RPMI7951 (cell line): ENCODE measurements around the gene HSF4. TPM values are rescaled to one million over a fixed set of nuclear protein-coding genes. Genes with fewer than 3 reads are reported as not detected.
A peak's percentile ranks its signal among the peaks of the same experiment; 100 is the strongest.
"Not testable (repeated sequence)": the region's sequence is repeated elsewhere in the genome, so short reads cannot be mapped to it uniquely, and the experiment has no call there.

Source experiments
- DNase-seq: peaks from one replicate; pipeline ENCODE4 v3.0.0-alpha.2; 2012; ENCODE audit warnings: low read depth
- total RNA-seq: library from RNA; depleted of rRNA; stranded (reverse); fragments of >200 nt; shearing (Covaris generic); gene quantifications from 2 replicates; pipeline ENCODE4 v1.2.3, GENCODE V29; 2014; rRNA removed

The HSF4 gene, protein sequence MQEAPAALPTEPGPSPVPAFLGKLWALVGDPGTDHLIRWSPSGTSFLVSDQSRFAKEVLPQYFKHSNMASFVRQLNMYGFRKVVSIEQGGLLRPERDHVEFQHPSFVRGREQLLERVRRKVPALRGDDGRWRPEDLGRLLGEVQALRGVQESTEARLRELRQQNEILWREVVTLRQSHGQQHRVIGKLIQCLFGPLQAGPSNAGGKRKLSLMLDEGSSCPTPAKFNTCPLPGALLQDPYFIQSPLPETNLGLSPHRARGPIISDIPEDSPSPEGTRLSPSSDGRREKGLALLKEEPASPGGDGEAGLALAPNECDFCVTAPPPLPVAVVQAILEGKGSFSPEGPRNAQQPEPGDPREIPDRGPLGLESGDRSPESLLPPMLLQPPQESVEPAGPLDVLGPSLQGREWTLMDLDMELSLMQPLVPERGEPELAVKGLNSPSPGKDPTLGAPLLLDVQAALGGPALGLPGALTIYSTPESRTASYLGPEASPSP
- 3.7 and 4.7 TPM in 2 replicates for total RNA-seq

DNA sequence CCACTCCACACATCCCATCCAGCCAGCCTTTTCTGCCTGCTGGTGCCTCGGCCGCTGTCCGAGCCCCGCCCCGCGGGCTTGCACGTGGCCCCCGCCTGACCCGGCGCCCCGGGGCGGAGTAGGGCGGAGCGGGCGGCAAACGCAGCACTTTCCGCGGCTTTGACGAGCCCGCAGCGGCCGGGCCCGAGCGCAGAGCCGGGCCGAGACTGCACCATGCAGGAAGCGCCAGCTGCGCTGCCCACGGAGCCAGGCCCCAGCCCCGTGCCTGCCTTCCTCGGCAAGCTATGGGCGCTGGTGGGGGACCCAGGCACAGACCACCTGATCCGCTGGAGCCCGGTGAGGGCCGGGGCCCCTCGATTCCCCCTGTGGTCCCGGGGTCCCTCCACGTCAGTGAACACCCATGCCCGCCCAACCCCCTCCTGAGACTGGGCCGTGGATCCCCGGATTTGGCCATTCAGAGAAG lies at the start of gene HSF4:
Gene HSF4, plus strand, starts transcription at position 147 of the 463 bp plus-strand sequence. Its CDS starts 67 bp downstream, at position 214.
- DNase-seq: peak; percentile 56

DNA sequence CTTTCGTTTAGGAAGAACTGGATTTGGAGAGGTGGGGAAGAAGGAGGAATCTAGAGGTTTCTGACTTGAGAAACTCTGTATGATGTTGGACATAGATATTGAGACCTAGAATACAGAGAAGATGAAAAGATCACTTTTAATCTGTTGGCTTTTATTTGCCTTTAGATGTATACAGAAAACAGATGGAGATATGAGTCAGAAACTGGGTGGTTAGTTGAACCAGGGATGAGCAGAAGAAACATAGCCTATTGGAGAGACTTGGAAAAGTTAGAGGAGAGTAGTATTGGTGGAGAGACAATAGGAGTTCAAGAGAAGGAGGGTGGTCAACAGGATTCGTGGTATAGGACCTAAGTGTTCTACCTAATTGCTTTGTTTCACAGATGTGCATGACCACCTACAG lies 49.8 kb upstream of the HSF4 start:
- DNase-seq: peak; percentile 41

DNA sequence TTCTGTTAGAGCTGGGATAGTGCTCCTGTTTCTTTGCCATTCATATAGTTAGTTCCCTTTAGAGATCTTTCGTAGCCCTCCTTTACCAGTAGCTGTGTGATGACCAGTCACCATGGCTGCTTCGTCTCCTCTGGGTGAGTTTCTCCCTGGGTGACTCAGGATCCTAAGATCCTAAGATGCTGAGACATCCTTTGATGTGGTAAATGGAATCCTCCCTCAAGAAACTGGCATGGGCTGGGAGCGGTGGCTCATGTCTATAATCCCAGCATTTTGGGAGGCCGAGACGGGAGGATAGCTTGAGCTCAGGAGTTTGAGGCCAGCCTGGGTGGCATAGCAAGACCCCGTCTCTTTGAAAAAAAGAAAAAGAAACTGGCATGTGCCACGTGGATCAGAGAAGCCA lies 48.9 kb upstream of the HSF4 start:
- DNase-seq: peak; percentile 92

DNA sequence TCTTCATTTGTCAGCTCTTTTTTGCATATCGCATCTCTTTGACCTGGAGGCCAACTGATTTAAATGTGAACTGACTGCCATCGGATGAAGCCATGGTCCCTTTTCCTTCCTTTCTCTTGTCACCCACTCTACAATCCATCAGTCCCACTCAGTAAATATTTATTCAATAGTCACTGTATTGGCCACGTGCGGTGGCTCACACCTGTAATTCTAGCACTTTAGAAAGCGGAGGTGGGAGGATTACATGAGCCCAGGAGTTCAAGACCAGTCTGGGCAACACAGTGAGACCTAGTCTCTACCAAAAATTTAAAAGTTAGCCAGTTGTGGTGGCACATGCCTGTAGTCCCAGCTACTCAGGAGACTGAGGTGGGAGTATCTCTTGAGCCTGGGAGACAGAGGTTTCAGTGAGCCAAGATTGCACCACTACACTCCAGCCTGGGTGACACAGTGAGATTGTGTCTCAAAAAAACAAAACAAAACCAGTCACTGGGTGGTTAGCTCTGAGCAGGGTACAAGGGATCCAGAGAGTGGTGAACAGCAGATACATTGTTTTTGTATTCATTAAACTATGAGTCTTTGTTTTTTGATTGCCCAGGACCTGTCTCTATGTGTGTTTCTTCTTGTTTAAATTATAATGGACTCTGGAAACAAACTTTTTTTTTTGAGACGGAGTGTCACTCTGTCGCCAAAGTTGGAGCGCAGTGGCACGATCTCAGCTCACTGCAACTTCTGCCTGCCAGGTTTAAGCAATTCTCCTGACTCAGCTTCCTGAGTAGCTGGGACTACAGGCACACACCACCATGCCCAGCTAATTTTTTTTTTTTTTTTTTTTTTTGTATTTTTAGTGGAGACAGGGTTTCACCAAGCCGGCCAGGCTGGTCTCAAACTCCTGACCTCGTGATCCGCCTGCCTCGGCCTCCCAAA lies 47.9 kb upstream of the HSF4 start:
- DNase-seq: no peak

DNA sequence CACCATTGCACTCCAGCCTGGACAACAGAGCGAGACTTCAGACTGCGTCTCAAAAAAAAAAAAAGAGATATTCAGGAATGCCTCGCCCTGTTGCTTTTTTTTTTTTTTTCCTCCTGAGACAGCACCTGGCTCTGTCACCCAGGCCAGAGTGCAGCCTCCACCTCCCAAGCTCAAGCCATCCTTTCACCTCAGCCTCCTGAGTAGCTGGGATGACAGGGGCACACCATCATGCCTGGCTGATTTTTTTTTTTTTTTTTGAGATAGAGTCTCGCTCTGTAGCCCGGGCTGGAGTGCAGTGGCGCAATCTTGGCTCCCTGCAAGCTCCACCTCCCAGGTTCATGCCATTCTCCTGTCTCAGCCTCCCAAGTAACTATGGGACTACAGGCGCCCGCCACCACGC lies 46.8 kb upstream of the HSF4 start:
- DNase-seq: no peak

DNA sequence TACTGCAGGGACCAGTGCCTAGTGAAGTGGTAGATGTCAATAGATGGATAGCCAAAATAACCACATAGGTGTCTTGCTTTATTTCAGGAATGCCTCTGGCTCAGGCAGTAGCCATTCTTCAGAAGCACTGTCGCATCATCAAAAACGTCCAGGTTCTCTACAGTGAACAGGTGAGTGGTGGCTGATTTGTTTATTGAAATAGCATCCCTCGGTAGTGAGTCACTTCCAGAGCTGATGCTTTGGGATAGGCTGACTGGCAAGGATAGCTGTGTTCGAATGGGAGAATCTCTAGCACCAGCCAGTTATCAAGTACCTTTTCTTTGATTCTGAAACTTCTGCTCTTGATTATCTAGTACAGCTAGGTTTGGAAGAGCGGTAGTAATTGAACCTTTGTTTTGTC lies 44.5 kb upstream of the HSF4 start:
- DNase-seq: no peak

DNA sequence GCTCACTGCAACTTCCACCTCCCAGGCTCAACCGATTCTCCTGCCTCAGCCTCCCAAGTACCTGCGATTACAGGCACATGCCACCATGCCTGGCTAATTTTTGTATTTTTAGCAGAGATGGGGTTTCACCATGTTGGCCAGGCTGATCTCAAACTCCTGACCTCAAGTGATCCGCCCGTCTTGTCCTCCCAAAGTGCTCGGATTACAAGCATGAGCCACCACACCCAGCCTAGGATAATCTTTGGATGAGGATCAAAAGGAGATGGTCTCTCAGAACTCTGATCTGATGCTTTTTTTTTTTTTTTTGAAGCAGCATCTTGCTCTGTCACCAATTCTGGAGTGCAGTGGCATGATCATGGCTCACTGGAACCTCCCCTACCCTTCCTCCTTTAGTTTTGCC lies 41.7 kb upstream of the HSF4 start:
- not testable (repeated sequence) for DNase-seq

DNA sequence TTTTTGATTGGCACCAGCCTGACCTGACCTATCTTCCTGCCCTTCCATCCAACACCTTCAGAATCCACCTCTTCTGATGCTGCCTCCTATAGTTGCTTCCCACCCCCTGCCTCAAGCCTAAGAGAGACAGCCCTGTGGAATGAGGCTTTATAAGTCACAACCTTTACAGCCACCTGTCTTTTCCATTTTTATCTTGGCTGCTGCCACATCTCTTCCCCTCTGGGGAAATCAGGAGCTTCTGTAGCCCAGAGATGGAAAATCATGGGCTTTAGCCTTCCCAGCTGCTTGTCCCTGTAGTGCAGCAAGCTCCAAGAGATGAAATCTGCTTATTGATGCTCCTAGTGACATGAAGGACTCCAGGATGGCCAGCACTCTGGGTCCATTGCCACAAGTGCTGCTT lies 36.1 kb upstream of the HSF4 start:
- DNase-seq: no peak

DNA sequence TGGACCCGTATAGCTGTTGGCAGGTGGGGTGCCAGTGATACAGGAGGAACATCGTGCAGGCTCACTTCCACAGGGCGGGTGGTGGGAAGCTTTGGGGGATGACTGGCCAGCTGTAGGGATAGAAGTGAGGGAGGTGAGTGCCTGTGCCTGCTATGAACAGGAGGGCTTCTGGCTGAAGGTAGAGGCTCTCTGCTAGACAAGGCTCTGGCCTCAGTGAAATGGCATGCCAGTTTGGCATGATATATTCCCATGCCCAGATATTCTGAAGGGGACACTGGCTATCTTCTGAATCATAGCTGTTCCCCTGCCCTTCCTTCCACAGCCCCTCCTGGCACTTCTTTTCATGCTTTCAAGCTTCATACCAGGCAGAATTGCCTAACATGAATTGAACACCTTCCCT lies 35.7 kb upstream of the HSF4 start:
- DNase-seq: no peak

DNA sequence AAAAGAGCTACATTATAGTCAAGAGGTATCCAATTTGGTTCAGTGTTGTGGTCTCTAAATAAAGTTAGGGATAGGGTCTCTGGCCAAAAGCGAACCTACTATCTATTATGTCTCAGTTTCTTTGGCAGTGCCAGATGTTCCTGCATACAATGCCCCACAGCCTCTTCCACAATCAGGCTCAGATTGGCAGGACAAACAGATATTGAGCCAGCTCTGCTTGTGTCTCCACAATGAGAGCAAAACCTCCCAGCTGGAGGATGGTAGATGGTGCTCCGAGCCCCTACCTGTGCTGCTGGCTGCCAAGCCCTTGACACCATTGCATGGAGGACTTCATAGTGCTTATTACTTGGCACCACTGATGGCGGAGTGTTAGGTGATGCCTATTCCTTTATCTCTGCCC lies 35.1 kb upstream of the HSF4 start:
- DNase-seq: no peak

DNA sequence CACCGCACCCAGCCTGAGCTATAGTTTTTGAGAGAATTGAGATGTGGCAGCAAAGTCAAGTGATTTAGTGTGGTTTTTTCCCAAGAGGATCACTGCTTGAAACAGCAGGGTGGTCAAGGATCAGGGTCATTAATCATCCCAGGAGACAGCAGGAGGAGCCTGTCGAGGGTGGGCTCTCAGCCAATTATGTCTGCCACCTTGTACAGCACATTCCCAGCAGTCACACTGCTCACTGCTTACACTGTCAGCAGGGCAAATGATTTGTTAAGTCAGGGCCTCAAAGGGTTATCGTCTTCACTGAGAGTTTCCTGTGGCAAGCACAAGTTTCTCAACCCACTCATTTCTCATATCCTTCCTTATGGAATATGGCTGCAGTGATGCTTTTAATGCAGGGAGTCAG lies 26.9 kb upstream of the HSF4 start:
- DNase-seq: no peak

DNA sequence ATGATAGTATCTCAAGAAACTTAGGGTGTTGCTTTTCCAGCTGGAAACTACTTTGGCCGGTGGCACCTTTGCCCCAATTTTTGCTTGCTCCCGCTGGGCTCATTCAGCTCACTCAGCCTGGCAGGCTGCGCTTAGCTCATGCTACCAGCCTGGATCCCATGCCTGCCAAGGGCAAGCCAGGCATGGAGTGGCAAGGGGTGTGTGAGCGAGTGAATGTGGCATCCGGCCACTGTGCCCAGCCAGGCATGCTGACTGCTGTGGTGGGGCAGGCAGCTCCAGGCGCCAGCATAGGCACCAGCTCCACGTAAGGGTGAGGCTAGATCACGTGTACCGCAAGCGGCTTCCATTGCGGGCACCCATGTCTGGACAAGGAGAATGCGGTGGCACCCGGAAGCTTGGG lies 23.2 kb upstream of the HSF4 start:
- DNase-seq: no peak

DNA sequence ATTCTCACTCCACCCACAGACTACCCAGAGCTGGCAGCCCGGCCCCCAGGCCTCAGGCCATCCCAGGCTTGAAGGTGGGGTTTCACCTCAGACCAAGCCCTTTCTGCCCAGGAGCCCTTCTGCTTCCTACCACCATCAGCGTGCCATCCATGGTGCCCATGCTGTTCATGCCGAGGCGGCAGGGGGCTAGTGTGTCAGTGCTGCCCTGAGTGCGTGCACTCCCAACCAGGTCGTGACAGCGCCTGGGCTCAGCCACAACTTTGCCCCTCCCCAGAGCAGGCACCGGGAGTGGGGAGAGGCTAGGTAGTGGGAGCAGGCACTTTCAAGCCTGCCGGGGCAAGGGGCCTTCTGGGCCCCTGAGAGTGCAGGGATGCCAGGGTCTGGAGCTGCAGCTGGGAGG lies 22.2 kb upstream of the HSF4 start:
- no peak for DNase-seq

DNA sequence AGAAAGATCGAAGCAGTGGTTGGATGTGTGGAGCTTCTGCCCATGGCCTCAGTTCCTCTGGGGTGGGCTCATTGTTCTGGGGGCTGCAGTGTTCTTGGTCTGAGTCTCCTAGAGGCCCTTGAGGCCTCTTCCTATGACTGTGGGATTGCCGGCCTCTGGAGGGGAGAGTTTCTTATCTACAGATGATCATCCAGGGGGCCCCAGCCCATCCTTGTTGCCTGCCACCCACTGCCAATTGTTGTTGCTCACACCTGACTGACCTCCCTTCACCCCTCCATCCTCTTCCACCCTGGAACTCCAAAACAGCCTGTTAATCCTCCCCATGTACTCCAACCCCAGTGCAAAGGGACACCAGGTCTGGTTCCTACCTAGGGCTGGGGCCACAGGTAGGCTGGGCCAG lies 19.6 kb upstream of the HSF4 start:
- no peak for DNase-seq

DNA sequence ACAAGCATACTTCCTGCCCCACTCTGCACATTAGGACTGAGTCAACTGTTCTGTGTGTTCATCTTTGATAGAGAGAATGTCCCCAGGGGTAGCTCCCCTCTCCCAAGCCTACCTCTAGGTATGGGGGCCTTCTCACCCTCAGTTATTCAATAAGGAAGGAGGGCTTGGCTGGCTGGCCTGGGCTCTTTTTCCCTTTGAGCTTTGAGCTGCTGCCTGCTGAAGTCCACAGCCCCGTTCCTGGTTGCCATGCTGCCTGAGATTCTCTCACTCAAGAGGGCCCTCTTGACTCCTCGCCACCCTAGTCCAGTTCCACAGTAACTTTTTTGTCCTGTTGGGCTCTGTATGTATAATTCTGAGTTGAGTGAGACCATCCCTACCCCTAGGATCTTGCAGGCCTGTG lies 18.8 kb upstream of the HSF4 start:
- no peak for DNase-seq

DNA sequence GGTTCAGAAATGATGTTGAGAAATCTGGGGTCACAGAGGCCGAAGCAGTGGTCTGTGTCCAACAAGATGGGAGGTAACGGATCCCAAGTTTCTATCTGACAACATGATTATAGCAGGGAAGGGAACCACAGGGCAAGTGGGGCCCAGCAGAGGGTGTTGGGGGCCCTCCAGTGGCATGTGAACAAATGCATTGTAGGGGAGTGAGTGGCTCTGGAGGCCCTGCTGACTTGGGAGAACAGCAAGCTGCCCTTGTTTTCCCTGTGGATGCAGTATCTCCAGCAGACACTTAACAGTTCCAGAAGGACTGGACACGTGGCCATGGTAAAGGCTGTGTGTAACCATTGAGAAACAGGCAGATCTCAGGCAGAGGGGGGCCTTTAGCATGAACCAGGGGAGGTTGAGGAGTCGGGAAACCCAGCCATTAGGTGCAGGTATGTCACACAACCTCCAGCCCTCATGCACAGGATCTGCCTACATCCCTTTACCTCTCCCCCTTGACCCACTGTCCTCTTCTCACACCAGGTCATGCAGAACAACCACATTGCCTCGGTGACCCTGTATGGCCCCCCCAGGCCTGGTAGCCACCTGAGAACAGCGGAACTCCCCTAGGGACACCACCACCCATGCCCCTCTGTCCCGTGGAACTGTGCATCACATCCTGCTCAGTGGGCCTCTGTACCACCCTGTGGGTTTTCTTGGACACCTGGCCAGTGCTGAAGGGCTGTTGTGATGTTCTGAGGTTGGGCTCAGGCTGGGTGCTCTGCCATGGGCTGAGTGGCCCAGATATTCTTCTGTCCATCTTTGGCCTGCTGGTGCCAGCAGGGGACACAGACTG lies 17.8 kb upstream of the HSF4 start:
- DNase-seq: no peak

DNA sequence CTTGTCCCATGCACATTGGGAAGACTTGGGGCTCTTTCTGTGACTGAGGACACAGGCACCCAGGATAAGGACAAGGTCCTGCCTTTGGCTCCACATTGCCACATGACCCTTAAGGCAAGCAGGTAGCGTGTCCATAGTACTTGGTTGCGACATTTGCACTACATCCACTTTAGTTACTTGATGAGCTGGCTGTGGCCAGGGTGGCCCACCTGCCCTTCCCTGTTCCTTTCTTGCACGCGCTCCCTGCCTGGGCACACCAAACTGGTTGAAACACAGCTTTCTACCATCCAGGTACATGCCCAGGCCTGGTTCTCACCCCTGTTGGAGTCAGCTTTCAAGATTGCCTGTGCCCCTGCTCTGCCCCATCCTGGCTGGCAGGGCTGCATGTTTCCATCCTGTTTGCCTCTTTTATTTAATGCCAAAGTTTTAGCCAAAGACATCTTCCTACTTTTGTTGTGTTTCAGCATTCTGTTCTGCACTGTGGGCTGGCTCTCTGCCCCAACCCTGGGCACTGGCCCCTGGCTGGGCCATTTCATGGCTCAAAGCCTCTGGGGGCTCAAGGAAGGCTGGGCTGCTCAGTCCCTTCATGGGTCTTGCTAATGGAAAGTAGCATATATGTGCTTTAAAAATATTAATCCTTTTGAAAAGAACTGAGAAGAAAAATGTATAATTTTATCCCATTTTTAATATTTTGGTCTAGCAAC lies 17.0 kb upstream of the HSF4 start:
- DNase-seq: no peak

DNA sequence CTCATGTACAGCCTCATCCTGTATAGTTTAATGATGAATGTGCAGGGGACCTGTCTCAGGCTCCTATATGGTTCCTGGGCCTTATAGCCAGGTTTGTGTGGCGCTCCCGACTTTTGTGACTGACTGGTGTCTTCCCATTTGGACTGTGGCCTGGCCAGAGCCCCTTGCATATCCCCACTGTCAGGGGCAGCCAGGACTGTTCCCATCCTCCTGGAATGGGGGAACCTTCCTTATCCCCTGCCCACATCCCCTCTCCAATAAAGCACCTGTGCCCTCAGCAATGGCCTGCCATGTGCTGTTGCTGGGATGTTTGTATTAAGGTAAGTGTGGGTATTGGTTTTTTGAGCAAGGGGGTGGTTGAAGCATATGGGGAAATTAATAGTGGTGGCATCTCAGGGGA lies 16.3 kb upstream of the HSF4 start:
- DNase-seq: no peak

DNA sequence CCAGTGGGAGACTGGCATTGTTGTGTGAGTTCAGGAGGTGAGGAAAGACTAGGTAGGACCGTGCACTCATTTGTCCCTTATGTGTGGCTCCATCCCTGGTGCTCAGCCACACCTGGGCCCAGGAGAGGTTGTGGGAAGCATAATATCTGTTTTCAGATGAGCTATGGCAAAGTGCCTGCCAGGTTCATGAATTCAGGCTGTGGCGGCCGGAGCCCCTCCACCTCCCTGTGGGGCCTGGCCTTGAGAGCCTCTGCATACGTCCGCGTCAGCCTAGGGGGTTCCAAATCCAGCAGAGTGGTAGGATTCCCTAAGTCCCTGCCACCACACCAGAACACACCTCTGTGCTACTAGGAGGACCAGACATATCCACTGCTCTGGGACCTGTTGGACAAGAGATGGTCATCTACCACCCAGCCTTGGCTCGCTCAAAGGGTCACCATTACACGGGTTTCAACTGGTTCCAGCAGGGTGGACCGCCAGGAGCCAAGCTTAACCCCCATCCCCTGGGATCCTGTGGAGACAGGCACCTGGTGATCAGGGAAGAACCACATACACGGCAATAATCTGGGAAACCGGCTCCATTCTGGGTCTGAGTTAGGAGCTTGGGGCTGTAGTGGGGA lies 15.8 kb upstream of the HSF4 start:
- DNase-seq: no peak

DNA sequence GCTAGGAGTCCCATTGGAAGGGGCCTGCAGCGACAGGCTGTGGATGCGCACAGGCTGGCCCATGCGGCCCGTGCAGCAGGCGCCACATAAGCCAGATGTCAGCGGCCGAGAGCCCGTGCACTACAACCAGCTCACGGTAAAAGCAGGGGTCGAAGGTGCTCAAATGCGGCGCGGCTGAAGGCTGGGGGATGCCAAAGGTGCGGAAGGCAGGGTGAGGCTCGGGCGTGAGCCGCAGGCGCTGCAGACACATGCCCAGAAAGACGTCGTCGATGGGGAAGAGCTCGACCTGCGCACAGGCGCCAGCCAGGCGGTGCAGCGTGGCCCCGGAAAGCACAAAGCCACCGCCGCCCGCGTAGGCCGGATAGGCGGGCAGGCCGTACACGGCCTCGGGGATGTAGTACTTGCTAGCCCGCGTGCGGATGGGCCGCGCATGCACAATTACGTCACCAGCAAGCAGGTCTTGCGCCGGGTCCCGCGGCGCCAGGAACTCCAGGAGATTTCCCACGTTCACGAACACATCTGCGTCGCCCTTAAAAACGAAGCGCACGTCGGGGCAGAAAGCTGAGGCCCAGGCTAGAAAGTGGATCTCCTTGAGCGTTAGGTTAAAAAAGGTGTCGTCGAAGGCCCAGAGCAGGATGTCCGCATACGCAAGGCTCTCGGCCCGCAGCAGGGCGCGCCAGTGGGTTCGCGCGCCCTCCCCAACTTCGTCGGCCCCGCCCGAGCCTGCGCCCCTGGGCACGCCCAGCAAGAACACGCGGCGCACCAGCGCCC lies 15.1 kb upstream of the HSF4 start:
- no peak for DNase-seq
